GM12878 (cell line): ENCODE measurements around the gene DPY30. TPM values are rescaled to one million over a fixed set of nuclear protein-coding genes. Genes with fewer than 3 reads are reported as not detected.

Experiments used
- ATAC-seq: fragments of 200-7000 bp; cut with Tn5 transposase; 3 replicates; pipeline ENCODE4 v1.9.1; 2020; ENCODE audit warnings: mild to moderate bottlenecking, moderate library complexity
- BruUV-seq: library from RNA; stranded (reverse); fragments of 400-500 nt; replicated peaks from 2 replicates; lab custom pipeline; 2021; lab: Mats Ljungman, UMichigan
- CTCF ChIA-PET: fragments of 300-600 bp; sonication (Branson Sonifier 250); formaldehyde crosslinking; extraction: SDS; loops from one replicate; lab custom pipeline; 2021; ENCODE audit warnings: inconsistent platforms; lab: Yijun Ruan, JAX
- POLR2A ChIA-PET: fragments of 350-600 bp; formaldehyde crosslinking; extraction: SDS; loops from one replicate; lab custom pipeline; 2021; ENCODE audit warnings: inconsistent platforms; lab: Charles Lee
- RAD21 ChIA-PET: fragments of 300-600 bp; sonication (Branson Sonifier 250); formaldehyde crosslinking; loops from one replicate; lab custom pipeline; 2023; ENCODE audit warnings: antibody characterized with exemption; ENCODE audit not compliant: unreplicated experiment; lab: Charles Lee
- SMC1A ChIA-PET: fragments of 300-600 bp; sonication (Branson Sonifier 250); formaldehyde crosslinking; loops from one replicate; lab custom pipeline; 2023; ENCODE audit not compliant: unreplicated experiment, uncharacterized antibody; lab: Charles Lee
- DNase-seq: peaks from one replicate; pipeline ENCODE4 v3.0.0-alpha.2; 2011; ENCODE audit warnings: low read depth, low spot score
- FAIRE-seq: peaks from 3 replicates; lab custom pipeline; 2011; peaks lifted over from hg19 to GRCh38; lab: Jason Lieb, UNC
- H2AFZ ChIP-seq: 2 replicates; pipeline ENCODE4 v1.6.0; 2011; ENCODE audit warnings: low read depth, low read length, control low read depth; ENCODE audit not compliant: control insufficient read depth
- H3K27ac ChIP-seq: 2 replicates; pipeline ENCODE4 v1.5.1; 2011; ENCODE audit warnings: control low read depth; ENCODE audit not compliant: control insufficient read depth, insufficient read depth
- H3K27me3 ChIP-seq, 2 experiments: replicated peaks in 1 of 2; 2 replicates each; pipeline versions ENCODE4 v1.6.0 to v1.6.1; 2011; ENCODE audit warnings: low read length in 1 of 2; ENCODE audit not compliant: control insufficient read depth in 2 of 2, insufficient read depth in 2 of 2
- H3K36me3 ChIP-seq, 2 experiments: 2 replicates each; pipeline ENCODE4 v1.5.1; 2011; ENCODE audit warnings: low read length in 1 of 2; ENCODE audit not compliant: control insufficient read depth in 2 of 2, insufficient read depth in 2 of 2
- H3K4me1 ChIP-seq: 2 replicates; pipeline ENCODE4 v1.6.1; 2011; ENCODE audit warnings: mild to moderate bottlenecking, low read length, moderate library complexity, mixed read lengths; ENCODE audit not compliant: control insufficient read depth, insufficient read depth
- H3K4me2 ChIP-seq: 2 replicates; pipeline ENCODE4 v1.6.0; 2011; ENCODE audit warnings: control low read depth; ENCODE audit not compliant: control insufficient read depth, insufficient read depth
- H3K4me3 ChIP-seq: fragments of 200-600 bp; sonication (generic); 2 replicates; pipeline ENCODE4 v1.5.1; 2016
- H3K79me2 ChIP-seq: 2 replicates; pipeline ENCODE4 v1.6.0; 2011; ENCODE audit warnings: low read length; ENCODE audit not compliant: control insufficient read depth, insufficient read depth
- H3K9ac ChIP-seq: 2 replicates; pipeline ENCODE4 v1.8.0; 2011; ENCODE audit warnings: low read length, control low read depth, mixed read lengths; ENCODE audit not compliant: control insufficient read depth, insufficient read depth
- H3K9me3 ChIP-seq: replicated peaks from 3 replicates; pipeline ENCODE4 v1.5.1; 2011; ENCODE audit warnings: mild to moderate bottlenecking, low read length; ENCODE audit not compliant: control insufficient read depth, insufficient read depth
- H4K20me1 ChIP-seq: 2 replicates; pipeline ENCODE4 v1.6.0; 2011; ENCODE audit not compliant: control insufficient read depth, insufficient read depth
- ATF2 ChIP-seq: IDR thresholded peaks from 2 replicates; pipeline ENCODE4 v1.6.1; 2012; ENCODE audit warnings: low read length, inconsistent platforms
- IRF4 ChIP-seq: IDR thresholded peaks from 2 replicates; pipeline ENCODE4 v1.6.1; 2011; ENCODE audit warnings: low read depth, low read length
- POLR2AphosphoS2 ChIP-seq: IDR thresholded peaks from 2 replicates; pipeline ENCODE4 v1.6.1; 2011; ENCODE audit warnings: low read depth, mild to moderate bottlenecking, low read length, improper control_type of control experiment, moderate library complexity
- RUNX3 ChIP-seq: IDR thresholded peaks from 2 replicates; pipeline ENCODE4 v1.6.1; 2012; ENCODE audit warnings: low read length, inconsistent platforms
- WGBS: methylation state at CpG from one replicate; pipeline ENCODE4 v1.1.6; 2016; ENCODE audit warnings: low lambda C conversion rate; ENCODE audit not compliant: insufficient replicate concordance, insufficient coverage; ENCODE audit errors: missing lambda C conversion rate; 5-methylcytosine and 5-hydroxymethylcytosine counted together
- in situ Hi-C: fragments of 300-500 bp; cut with MboI; formaldehyde crosslinking; loops from 9 replicates; pipeline ENCODE4 v1.14.3; 2018; ENCODE audit warnings: mixed read lengths
- intact Hi-C: fragments of 100-400 bp; cut with micrococcal nuclease; formaldehyde crosslinking; loops from one replicate; pipeline ENCODE4 v1.14.2; 2022; ENCODE audit not compliant: unreplicated experiment
- polyA plus RNA-seq, 11 experiments: library from polyadenylated mRNA; depleted of rRNA in 4 of 11; unstranded in 6 of 11; stranded (reverse) in 5 of 11; fragments of >200 nt; fragmentation: Nextera tagmentation in 4 of 11; fragmentation: Illumina TruSeq in 1 of 11; extraction: Ambion mirVana in 4 of 11; extraction: Trizol in 1 of 11; gene quantifications; 1 replicate in 1 of 11; 2 replicates in 10 of 11; pipeline versions ENCODE4 v1.2.1 to v1.2.3, GENCODE V29; 2011 to 2016; ENCODE audit warnings: inconsistent platforms in 2 of 11, missing spikeins in 2 of 11, low read depth in 1 of 11
- total RNA-seq, 4 experiments: library from RNA; depleted of rRNA in 3 of 4; stranded (reverse); fragments of >200 nt in 3 of 4; fragmentation: Illumina TruSeq in 1 of 4; extraction: Trizol in 1 of 4; gene quantifications; 2 replicates each; pipeline versions ENCODE4 v1.2.1 to v1.2.3, GENCODE V29; 2013 to 2021

DPY30 gene
- total and polyA plus RNA-seq, 10 of the 15 experiments (the other 5 are each of a cell fraction or from before 2014, with no cell fraction given), result 45.8 to 307 (median 89.2) TPM

GRCh38 chr2:31998731-31999383 lies 40.7 kb downstream of the DPY30 start (continued):
- TF ChIP-seq ATF2 (no peak), IRF4 (no peak), POLR2AphosphoS2 (no peak)

GRCh38 chr2:31997653-31998052 lies 42.0 kb downstream of the DPY30 start:
- POLR2A ChIA-PET, result interaction anchor here (2.5 kb wide), 2 partner anchors 11 to 22 kb away, joined by 7 to 12 read pairs; no protein-coding TSS in a partner anchor
- H4K20me1 ChIP-seq, result peaks cover 4% of the 10 kb centered on the region; the same call in 1 of the 2 replicates
- no peaks in the 10 kb centered on the region for H3K36me3 ChIP-seq
- SMC1A ChIA-PET, result interaction anchor here (0.6 to 4.8 kb wide), 8 partner anchors 8 to 191 kb away, joined by 3 to 29 read pairs (median 4); no protein-coding TSS in a partner anchor
- peak overlapping the region; percentile 4; the same call in 1 of the 2 replicates for H3K27ac ChIP-seq
- H3K9me3 ChIP-seq, result no peaks in the 10 kb centered on the region
- peaks cover 18% of the 10 kb centered on the region for H3K4me1 ChIP-seq
- in situ Hi-C loops, result no loop called here
- BruUV-seq, result no TSS peak
- H3K9ac ChIP-seq, result no peak overlapping the region
- CTCF ChIA-PET, result interaction anchor here (0.6 to 1.9 kb wide), 6 partner anchors 10 to 1312 kb away, joined by 3 to 7 read pairs (median 4); no protein-coding TSS in a partner anchor
- no peak overlapping the region for H2AFZ ChIP-seq
- RAD21 ChIA-PET, result interaction anchor here (1.2 kb wide), 3 partner anchors 11 to 1833 kb away, joined by 4 to 7 read pairs (median 4); no protein-coding TSS in a partner anchor
- H3K4me3 ChIP-seq, result no peak overlapping the region
- DNase-seq (no peak), ATAC-seq (peak; percentile 67), FAIRE-seq (peak; percentile 88)
- intact Hi-C loops, result no loop called here
- H3K4me2 ChIP-seq, result peak overlapping the region; percentile 53
- H3K27me3 ChIP-seq, result no peaks in the 10 kb centered on the region
- WGBS, result 24% methylated on average over 3 of the region's 3 CpGs
- TF ChIP-seq IRF4, result no peak
- TF ChIP-seq RUNX3, result peak; percentile 26; the same call in 1 of the 2 replicates
- H3K79me2 ChIP-seq, result peaks cover 84% of the 10 kb centered on the region
